H1 (cell line): ENCODE measurements around the gene SLC22A25. TPM values are rescaled to one million over a fixed set of nuclear protein-coding genes. Genes with fewer than 3 reads are reported as not detected.

Experiments used
- CTCF ChIA-PET: fragments of 300-600 bp; sonication (Branson Sonifier 250); formaldehyde crosslinking; loops from one replicate; lab custom pipeline; 2021; ENCODE audit not compliant: partially characterized antibody; lab: Charles Lee
- POLR2A ChIA-PET: fragments of 300-600 bp; sonication (Branson Sonifier 250); formaldehyde crosslinking; loops from one replicate; lab custom pipeline; 2021; ENCODE audit warnings: inconsistent platforms; ENCODE audit not compliant: partially characterized antibody; lab: Charles Lee
- DNase-seq, 2 experiments: peaks; one replicate each; pipeline versions ENCODE4 v3.0.0 to v3.0.0-alpha.2; 2010 to 2022; ENCODE audit warnings: low spot score in 2 of 2, low read depth in 1 of 2, mixed read lengths in 1 of 2
- FAIRE-seq: peaks from 2 replicates; lab custom pipeline; 2011; peaks lifted over from hg19 to GRCh38; lab: Jason Lieb, UNC
- H2AFZ ChIP-seq: 2 replicates; pipeline ENCODE4 v1.8.1; 2012; ENCODE audit warnings: low read length, inconsistent platforms
- H2AK5ac ChIP-seq: 2 replicates; pipeline ENCODE4 v1.6.1; 2013; ENCODE audit warnings: low read depth, low read length
- H2BK120ac ChIP-seq: replicated peaks from 2 replicates; pipeline ENCODE3; 2013; ENCODE audit warnings: low read depth, low read length, inconsistent platforms
- H2BK12ac ChIP-seq: 2 replicates; pipeline ENCODE4 v1.6.1; 2013; ENCODE audit warnings: low read depth, low read length
- H2BK15ac ChIP-seq: 2 replicates; pipeline ENCODE4 v1.6.1; 2013; ENCODE audit warnings: low read length
- H2BK20ac ChIP-seq: 2 replicates; pipeline ENCODE4 v1.6.1; 2013; ENCODE audit warnings: low read length
- H2BK5ac ChIP-seq: 2 replicates; pipeline ENCODE4 v1.6.1; 2013; ENCODE audit warnings: low read depth, low read length
- H3K14ac ChIP-seq: 2 replicates; pipeline ENCODE4 v1.6.1; 2013; ENCODE audit warnings: inconsistent platforms; ENCODE audit not compliant: insufficient read length
- H3K18ac ChIP-seq: 2 replicates; pipeline ENCODE4 v1.6.1; 2013; ENCODE audit warnings: low read length; ENCODE audit errors: extremely low read depth
- H3K23ac ChIP-seq: 2 replicates; pipeline ENCODE4 v1.6.1; 2013; ENCODE audit warnings: inconsistent platforms; ENCODE audit not compliant: insufficient read length
- H3K23me2 ChIP-seq: 2 replicates; pipeline ENCODE4 v1.6.1; 2013; ENCODE audit warnings: low read depth, low read length
- H3K27ac ChIP-seq: 2 replicates; pipeline ENCODE4 v1.6.1; 2011; ENCODE audit warnings: low read depth, low read length, inconsistent platforms
- H3K27me3 ChIP-seq, 4 experiments: replicated peaks in 1 of 4; 1 replicate in 1 of 4; 2 replicates in 3 of 4; pipeline versions ENCODE4 v1.6.1 to v1.8.1; 2011 to 2013; ENCODE audit warnings: low read length in 3 of 4, mild to moderate bottlenecking in 3 of 4, inconsistent platforms in 2 of 4, mixed read lengths in 2 of 4, moderate library complexity in 1 of 4; ENCODE audit not compliant: control insufficient read depth in 3 of 4, insufficient read depth in 3 of 4; ENCODE audit errors: extremely low read depth in 1 of 4
- H3K36me3 ChIP-seq, 4 experiments: 2 replicates each; pipeline versions ENCODE4 v1.6.1 to v1.8.1; 2011 to 2013; ENCODE audit warnings: mild to moderate bottlenecking in 4 of 4, low read length in 3 of 4, moderate library complexity in 2 of 4, control low read depth in 1 of 4, inconsistent platforms in 1 of 4; ENCODE audit not compliant: insufficient read depth in 4 of 4, control insufficient read depth in 2 of 4
- H3K4ac ChIP-seq: replicated peaks from 2 replicates; pipeline ENCODE3; 2013; ENCODE audit warnings: low read length, low read depth, mixed read lengths, inconsistent platforms; ENCODE audit not compliant: insufficient read length
- H3K4me1 ChIP-seq, 4 experiments: replicated peaks in 1 of 4; 1 replicate in 1 of 4; 2 replicates in 3 of 4; pipeline versions ENCODE4 v1.6.1 to v1.8.1; 2011 to 2013; ENCODE audit warnings: low read length in 3 of 4, inconsistent platforms in 2 of 4, mixed read lengths in 1 of 4; ENCODE audit not compliant: insufficient read depth in 4 of 4, control insufficient read depth in 3 of 4
- H3K4me2 ChIP-seq, 2 experiments: 2 replicates each; pipeline versions ENCODE4 v1.6.1 to v1.8.1; 2011 to 2013; ENCODE audit warnings: low read depth in 2 of 2, low read length in 2 of 2, control low read depth in 1 of 2, inconsistent platforms in 1 of 2, mild to moderate bottlenecking in 1 of 2; ENCODE audit not compliant: insufficient read depth in 1 of 2
- H3K4me3 ChIP-seq, 4 experiments: fragments of 200-600, 300-600 bp in 1 of 4; sonication (generic), shearing (Covaris generic), sonication (Bioruptor Twin) in 1 of 4; 2 replicates each; pipeline versions ENCODE4 v1.5.1 to v1.8.1; 2011 to 2016; ENCODE audit warnings: low read length in 4 of 4, low read depth in 3 of 4, control low read depth in 2 of 4, inconsistent platforms in 2 of 4, mild to moderate bottlenecking in 2 of 4, mixed read lengths in 1 of 4, moderate library complexity in 1 of 4; ENCODE audit not compliant: insufficient read depth in 2 of 4; ENCODE audit errors: extremely low read depth in 1 of 4
- H3K56ac ChIP-seq: replicated peaks from 2 replicates; pipeline ENCODE3; 2013; ENCODE audit warnings: low read depth, mild to moderate bottlenecking, mixed read lengths, low read length, inconsistent platforms; ENCODE audit not compliant: insufficient read length
- H3K79me1 ChIP-seq: 2 replicates; pipeline ENCODE4 v1.6.1; 2013; ENCODE audit warnings: low read depth, low read length, control low read depth
- H3K79me2 ChIP-seq, 2 experiments: 2 replicates each; pipeline versions ENCODE4 v1.6.1 to v1.8.1; 2012 to 2013; ENCODE audit warnings: low read length in 2 of 2, mild to moderate bottlenecking in 2 of 2, inconsistent platforms in 1 of 2; ENCODE audit not compliant: insufficient read depth in 2 of 2, control insufficient read depth in 1 of 2
- H3K9ac ChIP-seq, 4 experiments: replicated peaks in 1 of 4; 1 replicate in 1 of 4; 2 replicates in 3 of 4; pipeline versions ENCODE4 v1.6.1 to v1.8.1; 2011 to 2013; ENCODE audit warnings: low read depth in 3 of 4, low read length in 3 of 4, control low read depth in 2 of 4, mild to moderate bottlenecking in 2 of 4, moderate library complexity in 2 of 4, inconsistent platforms in 1 of 4; ENCODE audit errors: extremely low read depth in 1 of 4
- H3K9me3 ChIP-seq, 2 experiments: 2 replicates each; pipeline versions ENCODE4 v1.6.1 to v1.8.1; 2012 to 2013; ENCODE audit warnings: mild to moderate bottlenecking in 2 of 2, moderate library complexity in 2 of 2, control low read depth in 1 of 2, inconsistent platforms in 1 of 2, low read depth in 1 of 2, low read length in 1 of 2, mixed read lengths in 1 of 2; ENCODE audit not compliant: insufficient read depth in 2 of 2
- H4K20me1 ChIP-seq, 2 experiments: replicated peaks in 1 of 2; 2 replicates each; pipeline versions ENCODE3 to v1.8.1; 2011 to 2013; ENCODE audit warnings: inconsistent platforms in 2 of 2, low read length in 2 of 2, mild to moderate bottlenecking in 1 of 2; ENCODE audit not compliant: insufficient read depth in 2 of 2, control insufficient read depth in 1 of 2
- H4K5ac ChIP-seq: 2 replicates; pipeline ENCODE4 v1.6.1; 2013; ENCODE audit warnings: low read length, low read depth, mixed read lengths, inconsistent platforms; ENCODE audit not compliant: insufficient read length
- H4K8ac ChIP-seq: 2 replicates; pipeline ENCODE4 v1.8.0; 2013; ENCODE audit warnings: mild to moderate bottlenecking, moderate library complexity, low read length, inconsistent platforms; ENCODE audit not compliant: insufficient read depth; ENCODE audit errors: extremely low read depth
- H4K91ac ChIP-seq: replicated peaks from 2 replicates; pipeline ENCODE3; 2013; ENCODE audit warnings: low read length, mixed read lengths, inconsistent platforms; ENCODE audit not compliant: insufficient read length
- CEBPB ChIP-seq: IDR thresholded peaks from 2 replicates; pipeline ENCODE4 v1.6.1; 2012; ENCODE audit warnings: low read depth, low read length
- CHD1 ChIP-seq: IDR thresholded peaks from 2 replicates; pipeline ENCODE4 v1.6.1; 2012; ENCODE audit warnings: low read depth, low read length, improper control_type of control experiment
- CREB1 ChIP-seq: IDR thresholded peaks from 2 replicates; pipeline ENCODE4 v1.6.1; 2012; ENCODE audit warnings: inconsistent platforms
- EP300 ChIP-seq, 2 experiments: IDR thresholded peaks; 1 replicate in 1 of 2; 2 replicates in 1 of 2; pipeline ENCODE4 v1.6.1; 2011 to 2012; ENCODE audit warnings: low read depth in 2 of 2, low read length in 2 of 2, mild to moderate bottlenecking in 2 of 2, borderline replicate concordance in 1 of 2, inconsistent platforms in 1 of 2, moderate library complexity in 1 of 2
- GABPA ChIP-seq: IDR thresholded peaks from 2 replicates; pipeline ENCODE4 v1.6.1; 2011; ENCODE audit warnings: mild to moderate bottlenecking, low read length, moderate library complexity, borderline replicate concordance; ENCODE audit not compliant: insufficient read depth
- HDAC2 ChIP-seq, 2 experiments: fragments of 300-600 bp in 1 of 2; sonication (generic) in 1 of 2; IDR thresholded peaks; 2 replicates each; pipeline ENCODE4 v1.6.1; 2011 to 2012; ENCODE audit warnings: low read depth in 2 of 2, low read length in 2 of 2, mild to moderate bottlenecking in 2 of 2, moderate library complexity in 2 of 2, borderline replicate concordance in 1 of 2, inconsistent platforms in 1 of 2
- HDAC6 ChIP-seq: IDR thresholded peaks from one replicate; pipeline ENCODE4 v1.7.1; 2012; ENCODE audit warnings: low read depth, mild to moderate bottlenecking, inconsistent platforms, low read length, moderate library complexity
- KDM1A ChIP-seq: fragments of 200-600, 300-600 bp; sonication (generic); IDR thresholded peaks from 2 replicates; pipeline ENCODE4 v1.7.1; 2016; ENCODE audit warnings: mild to moderate bottlenecking, low read length, borderline replicate concordance
- POLR2A ChIP-seq, 2 experiments: IDR thresholded peaks; 1 replicate in 1 of 2; 2 replicates in 1 of 2; pipeline ENCODE4 v1.6.1; 2011; ENCODE audit warnings: low read depth in 2 of 2, low read length in 2 of 2, mild to moderate bottlenecking in 2 of 2; ENCODE audit errors: control extremely low read depth in 1 of 2
- RBBP5 ChIP-seq: IDR thresholded peaks from 2 replicates; pipeline ENCODE4 v1.7.1; 2012; ENCODE audit warnings: low read depth, mild to moderate bottlenecking, inconsistent platforms, low read length, moderate library complexity, borderline replicate concordance
- RXRA ChIP-seq: IDR thresholded peaks from 2 replicates; pipeline ENCODE4 v1.6.1; 2011; ENCODE audit warnings: low read depth, mild to moderate bottlenecking, low read length, moderate library complexity; ENCODE audit not compliant: insufficient read depth
- SUZ12 ChIP-seq: fragments of 200-600 bp; sonication (generic); IDR thresholded peaks from 2 replicates; pipeline ENCODE4 v1.6.1; 2012; ENCODE audit warnings: mild to moderate bottlenecking, inconsistent platforms, low read length, moderate library complexity, mixed read lengths
- WGBS, 2 experiments: shearing (Covaris generic) in 1 of 2; methylation state at CpG; one replicate each; pipeline versions ENCODE4 v1.1.6 to v1.1.7; 2013 to 2015; ENCODE audit warnings: low lambda C conversion rate in 2 of 2, mixed read lengths in 2 of 2, inconsistent platforms in 1 of 2, low coverage in 1 of 2, missing lambda C conversion rate in 1 of 2; ENCODE audit not compliant: insufficient replicate concordance in 2 of 2, insufficient coverage in 1 of 2, insufficient read length in 1 of 2; ENCODE audit errors: extremely low coverage in 1 of 2, missing lambda C conversion rate in 1 of 2; 5-methylcytosine and 5-hydroxymethylcytosine counted together
- polyA plus RNA-seq, 7 experiments: library from polyadenylated mRNA; depleted of rRNA in 3 of 7; stranded (reverse) in 5 of 7; unstranded in 2 of 7; fragments of >200 nt in 5 of 7; fragments of 200-250 nt in 2 of 7; gene quantifications; 1 replicate in 5 of 7; 2 replicates in 1 of 7; 4 replicates in 1 of 7; pipeline versions ENCODE4 v1.2.1 to v1.2.3, GENCODE V29; 2011 to 2013; ENCODE audit warnings: missing spikeins in 2 of 7, mixed read lengths in 2 of 7
- total RNA-seq: library from RNA; stranded (reverse); fragmentation: NEBNext Ultra II Directional; extraction: Animal tissue kit (Norgen Biotek cat#: 25700); gene quantifications from 2 replicates; pipeline ENCODE4 v1.2.1, GENCODE V29; 2021
- TF ChIP-seq, protein P1 (sequence below): IDR thresholded peaks from 2 replicates; pipeline ENCODE4 v1.6.1; 2011; ENCODE audit warnings: low read length, improper control_type of control experiment

The SLC22A25 gene
- total and polyA plus RNA-seq, 2 of the 8 experiments (the other 6 are each of a cell fraction or from before 2014, with no cell fraction given) = not detected

DNA sequence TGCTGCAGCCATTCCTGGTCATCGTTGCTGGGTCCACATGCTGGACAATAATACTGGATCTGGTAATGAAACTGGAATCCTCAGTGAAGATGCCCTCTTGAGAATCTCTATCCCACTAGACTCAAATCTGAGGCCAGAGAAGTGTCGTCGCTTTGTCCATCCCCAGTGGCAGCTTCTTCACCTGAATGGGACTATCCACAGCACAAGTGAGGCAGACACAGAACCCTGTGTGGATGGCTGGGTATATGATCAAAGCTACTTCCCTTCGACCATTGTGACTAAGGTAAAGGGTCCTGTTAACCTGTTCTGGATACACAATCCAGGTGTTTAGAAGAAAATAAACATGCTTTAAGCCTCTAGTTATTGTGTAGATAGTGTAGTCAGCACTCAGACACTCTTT lies 46.9 kb upstream of the SLC22A25 start:
- H4K20me1 ChIP-seq = no peaks in the 10 kb centered on the region
- no peak overlapping the region for H3K27ac ChIP-seq
- H3K4me1 ChIP-seq = no peaks in the 10 kb centered on the region
- no peak overlapping the region for H2AK5ac ChIP-seq
- no peak overlapping the region for H4K91ac ChIP-seq
- no peak overlapping the region for H3K4me3 ChIP-seq
- H3K4ac ChIP-seq = no peak overlapping the region
- no peak overlapping the region for H3K23ac ChIP-seq
- H2BK15ac ChIP-seq = no peak overlapping the region
- H3K9me3 ChIP-seq = no peaks in the 10 kb centered on the region
- ChIA-PET POLR2A (interaction anchor here (1.1 kb wide), 1 partner anchor 16 kb away, joined by 3 read pairs; no protein-coding TSS in a partner anchor), CTCF (interaction anchor here (1.1 to 1.7 kb wide), 5 partner anchors 11 to 255 kb away, joined by 3 to 6 read pairs (median 5); no protein-coding TSS in a partner anchor)
- no peak overlapping the region for H2BK20ac ChIP-seq
- H2AFZ ChIP-seq = no peak overlapping the region
- no peak overlapping the region for H2BK5ac ChIP-seq
- no peaks in the 10 kb centered on the region for H3K79me2 ChIP-seq
- H4K8ac ChIP-seq = no peak overlapping the region
- H3K4me2 ChIP-seq = no peak overlapping the region
- H4K5ac ChIP-seq = no peak overlapping the region
- H3K18ac ChIP-seq = no peak overlapping the region
- no peak overlapping the region for H2BK120ac ChIP-seq
- H3K79me1 ChIP-seq = no peaks in the 10 kb centered on the region
- no peaks in the 10 kb centered on the region for H3K23me2 ChIP-seq
- H3K14ac ChIP-seq = no peak overlapping the region
- H3K9ac ChIP-seq = no peak overlapping the region
- 87% methylated on average over 4 of the region's 4 CpGs; no CpG with 5 or more reads in 1 of the 2 experiments for WGBS, 2 experiments
- no peaks in the 10 kb centered on the region for H3K27me3 ChIP-seq
- H3K56ac ChIP-seq = no peak overlapping the region
- no peaks in the 10 kb centered on the region for H3K36me3 ChIP-seq
- FAIRE-seq (no peak), DNase-seq (no peak)
- no peak overlapping the region for H2BK12ac ChIP-seq
- TF ChIP-seq CREB1 (no peak), RBBP5 (no peak), CEBPB (no peak), EP300 (IDR thresholded peaks at IDR 0.05; ENCODE audit: borderline replicate concordance in 1 of 2, low read depth in 2 of 2, low read length in 2 of 2) (no peak), RXRA (no peak), KDM1A (no peak), HDAC6 (no peak), HDAC2 (IDR thresholded peaks at IDR 0.05; ENCODE audit: borderline replicate concordance in 1 of 2, low read depth in 2 of 2, low read length in 2 of 2) (no peak), GABPA (no peak), SUZ12 (no peak), CHD1 (no peak), POLR2A (IDR thresholded peaks at IDR 0.05; ENCODE audit: control extremely low read depth in 1 of 2, low read depth in 2 of 2, low read length in 2 of 2) (no peak)
- TF ChIP-seq, protein P1, sequence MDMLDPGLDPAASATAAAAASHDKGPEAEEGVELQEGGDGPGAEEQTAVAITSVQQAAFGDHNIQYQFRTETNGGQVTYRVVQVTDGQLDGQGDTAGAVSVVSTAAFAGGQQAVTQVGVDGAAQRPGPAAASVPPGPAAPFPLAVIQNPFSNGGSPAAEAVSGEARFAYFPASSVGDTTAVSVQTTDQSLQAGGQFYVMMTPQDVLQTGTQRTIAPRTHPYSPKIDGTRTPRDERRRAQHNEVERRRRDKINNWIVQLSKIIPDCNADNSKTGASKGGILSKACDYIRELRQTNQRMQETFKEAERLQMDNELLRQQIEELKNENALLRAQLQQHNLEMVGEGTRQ = no peak
